ENCODE measurements around the gene SNRNP70. TPM values are rescaled to one million over a fixed set of nuclear protein-coding genes. Genes with fewer than 3 reads are reported as not detected.

The SNRNP70 gene
- total and polyA plus RNA-seq, 10 of the 15 experiments (the other 5 are each of a cell fraction or from before 2014, with no cell fraction given), result 2.7 to 453 (median 159) TPM

DNA sequence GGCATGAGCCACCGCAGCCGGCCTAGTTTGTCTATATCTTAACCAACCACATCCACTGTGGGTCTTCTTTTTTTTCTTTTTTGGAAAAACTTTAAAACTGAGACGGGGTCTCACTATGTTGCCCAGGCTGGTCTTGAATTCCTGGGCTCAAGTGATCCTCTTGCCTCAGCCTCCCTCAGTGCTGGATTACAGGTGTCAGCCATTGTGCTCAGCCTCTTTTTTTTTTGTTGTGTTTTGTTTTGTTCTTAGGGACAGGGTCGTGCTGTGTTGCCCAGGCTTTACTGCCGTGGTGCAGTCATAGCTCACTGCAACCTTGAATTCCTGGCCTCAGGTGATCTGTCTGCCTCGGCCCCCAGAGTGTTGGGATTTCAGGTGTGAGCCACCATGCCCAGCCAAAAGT, 7.4 kb downstream of the SNRNP70 start:
- Histone ChIP-seq H3K9me3 (replicated peaks; ENCODE audit: control insufficient read depth, insufficient read depth, low read length) (no peaks in the 10 kb centered on the region), H3K27ac (ENCODE audit: control insufficient read depth, insufficient read depth) (no peak overlapping the region), H4K20me1 (ENCODE audit: control insufficient read depth, insufficient read depth) (peaks cover 3% of the 10 kb centered on the region; the same call in 1 of the 2 replicates), H2AFZ (ENCODE audit: control insufficient read depth, low read depth, low read length) (no peak overlapping the region), H3K4me3 (no peak overlapping the region), H3K36me3 (ENCODE audit: control insufficient read depth in 2 of 2, insufficient read depth in 2 of 2, low read length in 1 of 2) (peaks cover 24 to 43% of the 10 kb centered on the region in 2 experiments), H3K79me2 (ENCODE audit: control insufficient read depth, insufficient read depth, low read length) (peaks cover 20% of the 10 kb centered on the region), H3K4me2 (ENCODE audit: control insufficient read depth, insufficient read depth) (no peak overlapping the region), H3K9ac (ENCODE audit: control insufficient read depth, insufficient read depth, low read length) (no peak overlapping the region), H3K4me1 (ENCODE audit: control insufficient read depth, insufficient read depth, low read length) (no peaks in the 10 kb centered on the region; the same call in 1 of the 2 replicates), H3K27me3 (replicated peaks in 1 of 2; ENCODE audit: control insufficient read depth in 2 of 2, insufficient read depth in 2 of 2, low read length in 1 of 2) (no peaks in the 10 kb centered on the region)
- SMC1A ChIA-PET (ENCODE audit: uncharacterized antibody, unreplicated experiment), result no interaction called here
- TF ChIP-seq ZNF217 (IDR thresholded peaks at IDR 0.05), result no peak
- no peak for TF ChIP-seq NFIC (IDR thresholded peaks at IDR 0.05; ENCODE audit: low read depth, low read length)
- no peak for TF ChIP-seq SREBF2 (IDR thresholded peaks at IDR 0.05; ENCODE audit: low read length)
- no peak for TF ChIP-seq HCFC1 (IDR thresholded peaks at IDR 0.05; ENCODE audit: low read length)
- TF ChIP-seq, protein P1, sequence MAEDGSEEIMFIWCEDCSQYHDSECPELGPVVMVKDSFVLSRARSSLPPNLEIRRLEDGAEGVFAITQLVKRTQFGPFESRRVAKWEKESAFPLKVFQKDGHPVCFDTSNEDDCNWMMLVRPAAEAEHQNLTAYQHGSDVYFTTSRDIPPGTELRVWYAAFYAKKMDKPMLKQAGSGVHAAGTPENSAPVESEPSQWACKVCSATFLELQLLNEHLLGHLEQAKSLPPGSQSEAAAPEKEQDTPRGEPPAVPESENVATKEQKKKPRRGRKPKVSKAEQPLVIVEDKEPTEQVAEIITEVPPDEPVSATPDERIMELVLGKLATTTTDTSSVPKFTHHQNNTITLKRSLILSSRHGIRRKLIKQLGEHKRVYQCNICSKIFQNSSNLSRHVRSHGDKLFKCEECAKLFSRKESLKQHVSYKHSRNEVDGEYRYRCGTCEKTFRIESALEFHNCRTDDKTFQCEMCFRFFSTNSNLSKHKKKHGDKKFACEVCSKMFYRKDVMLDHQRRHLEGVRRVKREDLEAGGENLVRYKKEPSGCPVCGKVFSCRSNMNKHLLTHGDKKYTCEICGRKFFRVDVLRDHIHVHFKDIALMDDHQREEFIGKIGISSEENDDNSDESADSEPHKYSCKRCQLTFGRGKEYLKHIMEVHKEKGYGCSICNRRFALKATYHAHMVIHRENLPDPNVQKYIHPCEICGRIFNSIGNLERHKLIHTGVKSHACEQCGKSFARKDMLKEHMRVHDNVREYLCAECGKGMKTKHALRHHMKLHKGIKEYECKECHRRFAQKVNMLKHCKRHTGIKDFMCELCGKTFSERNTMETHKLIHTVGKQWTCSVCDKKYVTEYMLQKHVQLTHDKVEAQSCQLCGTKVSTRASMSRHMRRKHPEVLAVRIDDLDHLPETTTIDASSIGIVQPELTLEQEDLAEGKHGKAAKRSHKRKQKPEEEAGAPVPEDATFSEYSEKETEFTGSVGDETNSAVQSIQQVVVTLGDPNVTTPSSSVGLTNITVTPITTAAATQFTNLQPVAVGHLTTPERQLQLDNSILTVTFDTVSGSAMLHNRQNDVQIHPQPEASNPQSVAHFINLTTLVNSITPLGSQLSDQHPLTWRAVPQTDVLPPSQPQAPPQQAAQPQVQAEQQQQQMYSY (CRISPR knock-in tag; IDR thresholded peaks at IDR 0.05), result no peak
- TF ChIP-seq POLR2A (IDR thresholded peaks at IDR 0.05; ENCODE audit: low read depth, low read length), result no peak
- CTCF ChIA-PET, result no interaction called here
- 89% methylated on average over 6 of the region's 6 CpGs for WGBS (ENCODE audit: insufficient coverage, insufficient replicate concordance, low lambda C conversion rate, missing lambda C conversion rate)
- ATAC-seq (no peak), DNase-seq (ENCODE audit: low read depth, low spot score) (no peak), FAIRE-seq (no peak)
- intact Hi-C loops (cut with micrococcal nuclease; ENCODE audit: unreplicated experiment), result no loop called here
- RAD21 ChIA-PET (ENCODE audit: unreplicated experiment), result interaction anchor here (0.7 kb wide), 1 partner anchor 101 kb away, joined by 3 read pairs; no protein-coding TSS in a partner anchor
- POLR2A ChIA-PET, result no interaction called here
- no TSS peak for BruUV-seq (replicated peaks)
- in situ Hi-C loops (cut with MboI), result no loop called here

All from GM12878 (cell line).